ENCODE measurements around the gene C6orf163. TPM values are rescaled to one million over a fixed set of nuclear protein-coding genes. Genes with fewer than 3 reads are reported as not detected.

Gene C6orf163
- total RNA-seq, 4 donors from 2014 or later = 1.9 to 10.1 (median 3.0) TPM

DNA sequence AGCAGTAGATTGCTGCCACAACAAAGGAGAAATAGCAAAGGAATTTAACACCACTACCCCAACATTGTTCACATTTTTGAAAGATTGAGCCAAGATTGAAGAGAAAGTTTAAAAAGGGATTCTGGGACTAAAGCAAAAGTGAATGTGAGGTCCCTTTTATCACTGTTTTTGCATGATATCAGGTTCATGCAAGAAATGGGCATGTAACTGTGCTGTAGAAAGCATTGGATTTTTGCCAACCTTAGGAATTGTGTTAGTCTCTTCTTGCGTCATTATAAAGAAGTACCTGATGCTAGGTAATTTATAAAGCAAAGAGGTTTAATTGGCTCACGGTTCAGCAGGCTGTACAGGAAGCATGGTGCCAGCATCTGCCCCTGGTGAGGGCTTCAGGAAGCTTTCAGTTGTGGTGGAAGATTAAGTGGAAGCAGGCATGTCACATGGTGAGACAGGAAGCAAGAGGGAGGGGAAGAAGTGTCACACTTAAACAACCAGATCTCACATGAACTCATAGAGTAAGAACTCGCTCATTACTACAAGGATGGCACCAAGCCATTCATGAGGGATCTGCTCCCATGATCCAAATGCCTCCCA is 10.9 kb upstream of the C6orf163 start:
- peaks cover 16% of the 10 kb centered on the region for H3K4me1 ChIP-seq
- no peaks in the 10 kb centered on the region for H3K36me3 ChIP-seq
- no peak for DNase-seq (ENCODE audit: low spot score in 2 of 2)
- no peak overlapping the region for H3K4me3 ChIP-seq
- H3K27me3 ChIP-seq = no peaks in the 10 kb centered on the region
- 32% methylated on average over 3 of the region's 3 CpGs for WGBS
- TF ChIP-seq, protein P1, sequence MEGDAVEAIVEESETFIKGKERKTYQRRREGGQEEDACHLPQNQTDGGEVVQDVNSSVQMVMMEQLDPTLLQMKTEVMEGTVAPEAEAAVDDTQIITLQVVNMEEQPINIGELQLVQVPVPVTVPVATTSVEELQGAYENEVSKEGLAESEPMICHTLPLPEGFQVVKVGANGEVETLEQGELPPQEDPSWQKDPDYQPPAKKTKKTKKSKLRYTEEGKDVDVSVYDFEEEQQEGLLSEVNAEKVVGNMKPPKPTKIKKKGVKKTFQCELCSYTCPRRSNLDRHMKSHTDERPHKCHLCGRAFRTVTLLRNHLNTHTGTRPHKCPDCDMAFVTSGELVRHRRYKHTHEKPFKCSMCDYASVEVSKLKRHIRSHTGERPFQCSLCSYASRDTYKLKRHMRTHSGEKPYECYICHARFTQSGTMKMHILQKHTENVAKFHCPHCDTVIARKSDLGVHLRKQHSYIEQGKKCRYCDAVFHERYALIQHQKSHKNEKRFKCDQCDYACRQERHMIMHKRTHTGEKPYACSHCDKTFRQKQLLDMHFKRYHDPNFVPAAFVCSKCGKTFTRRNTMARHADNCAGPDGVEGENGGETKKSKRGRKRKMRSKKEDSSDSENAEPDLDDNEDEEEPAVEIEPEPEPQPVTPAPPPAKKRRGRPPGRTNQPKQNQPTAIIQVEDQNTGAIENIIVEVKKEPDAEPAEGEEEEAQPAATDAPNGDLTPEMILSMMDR (IDR thresholded peaks at IDR 0.05) = no peak
- TF ChIP-seq POLR2AphosphoS5 (IDR thresholded peaks at IDR 0.05) = no peak
- TF ChIP-seq EP300 (IDR thresholded peaks at IDR 0.05) = no peak
- no peak for TF ChIP-seq POLR2A (IDR thresholded peaks at IDR 0.05)
- no peak overlapping the region for H3K27ac ChIP-seq
- no peaks in the 10 kb centered on the region for H3K9me3 ChIP-seq

DNA sequence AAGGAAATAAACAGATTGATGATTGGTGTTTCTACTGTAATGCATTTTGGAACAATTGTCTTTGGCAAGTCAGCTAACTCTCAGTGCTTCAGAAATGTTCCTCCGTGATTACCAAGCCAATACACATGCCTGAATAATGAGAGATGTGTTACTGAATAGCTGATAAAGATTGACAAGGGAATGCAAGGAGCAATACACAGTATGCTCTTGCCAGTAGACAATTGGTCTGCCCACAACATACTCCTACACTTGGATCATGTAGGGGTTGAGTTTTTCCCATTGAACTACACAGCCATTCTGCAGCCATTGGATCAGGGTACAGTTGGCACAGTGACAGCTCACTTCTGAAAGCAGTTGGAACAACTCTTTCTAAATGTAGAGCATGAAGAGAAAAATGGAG is 9.9 kb upstream of the C6orf163 start:
- TF ChIP-seq EP300 (IDR thresholded peaks at IDR 0.05) (no peak), POLR2AphosphoS5 (IDR thresholded peaks at IDR 0.05) (no peak), POLR2A (IDR thresholded peaks at IDR 0.05) (no peak)
- TF ChIP-seq, protein P1 (IDR thresholded peaks at IDR 0.05) = no peak
- Histone ChIP-seq H3K9me3 (no peaks in the 10 kb centered on the region), H3K4me3 (no peak overlapping the region), H3K4me1 (peaks cover 16% of the 10 kb centered on the region), H3K27me3 (no peaks in the 10 kb centered on the region), H3K27ac (no peak overlapping the region), H3K36me3 (no peaks in the 10 kb centered on the region)
- DNase-seq (ENCODE audit: low spot score in 2 of 2) = no peak
- 33% methylated on average over 1 of the region's 1 CpG for WGBS

DNA sequence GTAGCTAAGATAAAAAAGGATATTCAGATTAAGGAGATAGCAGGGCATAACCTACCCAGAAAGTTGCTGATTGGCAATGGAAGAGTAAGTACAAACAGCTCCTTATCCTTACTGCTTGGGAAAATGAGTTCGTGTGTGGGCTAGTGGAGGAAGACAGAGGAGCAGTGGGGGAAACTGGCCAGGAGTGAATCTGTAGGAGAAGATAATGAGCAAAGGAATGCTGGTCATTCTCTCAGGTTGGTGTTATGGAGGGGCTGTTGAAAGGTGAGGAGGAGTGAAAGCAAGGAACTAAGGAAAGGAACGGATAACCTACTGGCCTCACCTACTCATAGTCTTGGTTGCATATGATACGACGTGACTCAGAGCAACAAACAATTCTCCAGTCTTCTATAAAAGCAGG is 8.2 kb upstream of the C6orf163 start:
- no peak overlapping the region for H3K4me3 ChIP-seq
- peaks cover 16% of the 10 kb centered on the region for H3K4me1 ChIP-seq
- TF ChIP-seq POLR2A (IDR thresholded peaks at IDR 0.05) (no peak), EP300 (IDR thresholded peaks at IDR 0.05) (no peak), POLR2AphosphoS5 (IDR thresholded peaks at IDR 0.05) (no peak)
- TF ChIP-seq, protein P1 (IDR thresholded peaks at IDR 0.05) = no peak
- H3K27ac ChIP-seq = no peak overlapping the region
- DNase-seq (ENCODE audit: low spot score in 2 of 2) = no peak
- H3K27me3 ChIP-seq = no peaks in the 10 kb centered on the region
- WGBS = 92% methylated on average over 4 of the region's 4 CpGs
- no peaks in the 10 kb centered on the region for H3K9me3 ChIP-seq
- no peaks in the 10 kb centered on the region for H3K36me3 ChIP-seq

DNA sequence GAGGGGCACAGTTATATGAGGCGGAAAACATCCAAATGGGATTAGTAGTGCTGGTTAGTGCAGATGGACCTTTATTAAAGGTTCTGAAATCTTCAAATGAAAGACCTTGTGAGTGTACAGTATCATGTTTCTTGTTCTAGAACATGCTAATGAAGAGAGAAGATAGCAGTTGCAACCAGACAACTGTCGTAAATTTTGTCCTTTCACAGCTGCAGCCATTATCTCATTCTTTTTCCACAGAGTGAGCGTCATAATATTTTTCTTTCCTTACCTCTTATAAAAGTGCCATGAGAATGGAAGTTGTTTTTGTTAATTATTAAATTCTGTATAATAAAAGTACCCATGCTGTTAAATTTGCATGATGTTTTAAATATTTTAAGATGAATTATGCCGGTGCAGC is 4.4 kb upstream of the C6orf163 start:
- 84% methylated on average over 4 of the region's 4 CpGs for WGBS
- TF ChIP-seq, protein P1 (IDR thresholded peaks at IDR 0.05) = no peak
- TF ChIP-seq POLR2A (IDR thresholded peaks at IDR 0.05) = no peak
- no peak for TF ChIP-seq POLR2AphosphoS5 (IDR thresholded peaks at IDR 0.05)
- TF ChIP-seq EP300 (IDR thresholded peaks at IDR 0.05) = no peak

DNA sequence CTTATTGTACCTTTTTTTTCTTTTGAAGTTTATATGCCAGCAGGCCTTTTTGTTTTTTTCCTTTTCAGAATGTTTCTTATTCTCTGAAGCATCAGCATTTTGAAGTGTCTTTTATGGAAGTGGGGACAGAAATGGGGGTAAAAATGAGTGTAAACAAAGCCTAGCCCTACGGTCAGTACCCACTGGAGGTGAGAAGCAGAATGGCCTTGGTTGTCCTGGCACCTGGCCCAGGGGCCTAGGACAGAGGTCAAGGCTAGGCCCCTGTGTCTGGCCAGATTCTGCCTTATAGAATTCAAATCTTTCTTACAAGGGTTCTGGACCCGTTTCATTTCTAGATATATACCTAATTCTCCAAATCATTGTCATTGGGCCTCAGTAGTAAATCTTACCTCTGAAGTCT is 3.5 kb upstream of the C6orf163 start:
- no peak overlapping the region for H3K4me3 ChIP-seq
- no peak for TF ChIP-seq POLR2A (IDR thresholded peaks at IDR 0.05)
- TF ChIP-seq, protein P1 (IDR thresholded peaks at IDR 0.05) = no peak
- no peak for TF ChIP-seq EP300 (IDR thresholded peaks at IDR 0.05)
- TF ChIP-seq POLR2AphosphoS5 (IDR thresholded peaks at IDR 0.05) = no peak
- no peak for DNase-seq (ENCODE audit: low spot score in 2 of 2)

More for the DNA sequence above, 4.4 kb upstream of the C6orf163 start:
- no peaks in the 10 kb centered on the region for H3K4me1 ChIP-seq
- DNase-seq (ENCODE audit: low spot score in 2 of 2) = no peak
- H3K4me3 ChIP-seq = no peak overlapping the region
- no peaks in the 10 kb centered on the region for H3K27me3 ChIP-seq
- H3K27ac ChIP-seq = no peak overlapping the region
- no peaks in the 10 kb centered on the region for H3K36me3 ChIP-seq
- H3K9me3 ChIP-seq = no peaks in the 10 kb centered on the region

More for the DNA sequence above, 3.5 kb upstream of the C6orf163 start:
- Histone ChIP-seq H3K9me3 (no peaks in the 10 kb centered on the region), H3K4me1 (no peaks in the 10 kb centered on the region), H3K27me3 (no peaks in the 10 kb centered on the region), H3K27ac (no peak overlapping the region), H3K36me3 (no peaks in the 10 kb centered on the region)
- 93% methylated on average over 2 of the region's 2 CpGs for WGBS
